K562 (cell line): Measurements from ENCODE around the gene TLR6. TPM values are rescaled to one million over a fixed set of nuclear protein-coding genes. Genes with fewer than 3 reads are reported as not detected.
A peak's percentile ranks its signal among the peaks of the same experiment; 100 is the strongest.

Source experiments
- ATAC-seq: fragments of 200-7000 bp; cut with Tn5 transposase; 3 replicates; pipeline ENCODE4 v1.9.1; 2020; ENCODE audit warnings: moderate library complexity
- BruUV-seq: library from RNA; stranded (reverse); fragments of 400-500 nt; replicated peaks from 2 replicates; lab custom pipeline; 2021; lab: Mats Ljungman, UMichigan
- CTCF ChIA-PET: fragments of 300-600 bp; formaldehyde crosslinking; extraction: SDS; loops from one replicate; lab custom pipeline; 2021; ENCODE audit warnings: low intra/inter-chr PET ratio; lab: Yijun Ruan, JAX
- POLR2A ChIA-PET: fragments of 300-600, 350-650 bp; sonication (Branson Sonifier 250); formaldehyde crosslinking; extraction: SDS; loops from one replicate; lab custom pipeline; 2021; ENCODE audit warnings: antibody characterized with exemption, inconsistent platforms; lab: Yijun Ruan, JAX
- DNase-seq, 4 experiments: peaks; one replicate each; pipeline versions ENCODE4 v3.0.0 to v3.0.0-alpha.2; 2011 to 2018; ENCODE audit warnings: low spot score in 3 of 4, mixed read lengths in 3 of 4; ENCODE audit errors: extremely low read depth in 1 of 4
- FAIRE-seq: peaks from 2 replicates; lab custom pipeline; 2011; peaks lifted over from hg19 to GRCh38; lab: Jason Lieb, UNC
- H2AFZ ChIP-seq: 2 replicates; pipeline ENCODE4 v1.6.0; 2011; ENCODE audit warnings: low read depth, low read length, control low read depth, inconsistent platforms
- H3K27ac ChIP-seq: fragments of 200-600 bp; 3 replicates; pipeline ENCODE4 v1.8.0; 2011; ENCODE audit warnings: low read depth, mild to moderate bottlenecking, control low read depth, inconsistent platforms, low read length, moderate library complexity, mixed read lengths; ENCODE audit errors: extremely low read depth
- H3K27me3 ChIP-seq, 2 experiments: fragments of 300-600 bp in 1 of 2; 2 replicates in 1 of 2; 3 replicates in 1 of 2; pipeline versions ENCODE4 v1.6.0 to v1.8.0; 2011; ENCODE audit warnings: inconsistent platforms in 2 of 2, low read length in 2 of 2, mild to moderate bottlenecking in 1 of 2, mixed read lengths in 1 of 2, moderate library complexity in 1 of 2; ENCODE audit not compliant: control insufficient read depth in 2 of 2, insufficient read depth in 2 of 2
- H3K36me3 ChIP-seq: fragments of 300-600 bp; 3 replicates; pipeline ENCODE4 v1.8.0; 2011; ENCODE audit warnings: mild to moderate bottlenecking, low read length, inconsistent platforms; ENCODE audit not compliant: control insufficient read depth, insufficient read depth
- H3K4me1 ChIP-seq, 2 experiments: fragments of 200-600 bp in 1 of 2; replicated peaks in 1 of 2; 2 replicates in 1 of 2; 3 replicates in 1 of 2; pipeline versions ENCODE4 v1.5.1 to v1.8.0; 2011; ENCODE audit warnings: inconsistent platforms in 2 of 2, low read length in 2 of 2, mild to moderate bottlenecking in 1 of 2, mixed read lengths in 1 of 2, moderate library complexity in 1 of 2; ENCODE audit not compliant: control insufficient read depth in 2 of 2, insufficient read depth in 2 of 2
- H3K4me2 ChIP-seq: 2 replicates; pipeline ENCODE4 v1.6.1; 2011; ENCODE audit warnings: low read length, control low read depth, inconsistent platforms, mixed read lengths; ENCODE audit not compliant: insufficient read depth
- H3K4me3 ChIP-seq: fragments of 200-600 bp; sonication (generic), shearing (Covaris generic); 2 replicates; pipeline ENCODE4 v1.5.1; 2016; ENCODE audit warnings: control low read depth, inconsistent platforms
- H3K79me2 ChIP-seq: fragments of 200-600 bp; 3 replicates; pipeline ENCODE4 v1.8.0; 2011; ENCODE audit warnings: low read length, inconsistent platforms; ENCODE audit not compliant: control insufficient read depth, insufficient read depth
- H3K9ac ChIP-seq, 2 experiments: 2 replicates each; pipeline versions ENCODE4 v1.6.0 to v1.6.1; 2011; ENCODE audit warnings: low read depth in 2 of 2, low read length in 2 of 2, control low read depth in 1 of 2, inconsistent platforms in 1 of 2, mild to moderate bottlenecking in 1 of 2, mixed read lengths in 1 of 2; ENCODE audit not compliant: insufficient read depth in 1 of 2
- H3K9me1 ChIP-seq: one replicate; pipeline ENCODE4 v1.6.0; 2011; ENCODE audit warnings: inconsistent platforms, mild to moderate bottlenecking, low read length, moderate library complexity; ENCODE audit not compliant: control insufficient read depth, insufficient read depth
- H3K9me3 ChIP-seq: replicated peaks from 2 replicates; pipeline ENCODE4 v1.5.1; 2011; ENCODE audit warnings: low read depth, low read length, inconsistent platforms; ENCODE audit not compliant: control insufficient read depth, insufficient read depth
- H4K20me1 ChIP-seq: replicated peaks from 2 replicates; pipeline ENCODE4 v1.6.1; 2011; ENCODE audit warnings: low read length, inconsistent platforms, mixed read lengths; ENCODE audit not compliant: control insufficient read depth, insufficient read depth
- CREM ChIP-seq: IDR thresholded peaks from 2 replicates; pipeline ENCODE4 v1.6.1; 2014; ENCODE audit warnings: antibody characterized with exemption, low read depth
- SRSF7 ChIP-seq: fragments of 200-400 bp; formaldehyde crosslinking; optimal IDR thresholded peaks from 2 replicates; pipeline ENCODE3; 2017; ENCODE audit warnings: mild to moderate bottlenecking, low read depth, low read length
- WGBS: fragments of 100-300 bp; shearing (Covaris generic); methylation state at CpG from one replicate; pipeline ENCODE4 v1.1.6; 2016; ENCODE audit warnings: low coverage, mixed read lengths; ENCODE audit not compliant: insufficient coverage; ENCODE audit errors: missing lambda C conversion rate; 5-methylcytosine and 5-hydroxymethylcytosine counted together
- in situ Hi-C: fragments of 300-500 bp; cut with MboI; formaldehyde crosslinking; loops from 4 replicates; pipeline ENCODE4 v1.15.0; 2018; ENCODE audit warnings: inconsistent platforms, mixed read lengths
- intact Hi-C: fragments of 100-400 bp; cut with micrococcal nuclease; formaldehyde crosslinking; loops from 2 replicates; pipeline ENCODE4 v1.14.2; 2022
- polyA plus RNA-seq, 8 experiments: library from polyadenylated mRNA; depleted of rRNA in 4 of 8; stranded (reverse) in 5 of 8; unstranded in 3 of 8; fragments of >200 nt; fragmentation: Nextera tagmentation in 2 of 8; fragmentation: Illumina TruSeq in 1 of 8; extraction: Ambion mirVana in 2 of 8; extraction: Trizol in 1 of 8; gene quantifications; 2 replicates each; pipeline versions ENCODE4 v1.2.1 to v1.2.3, GENCODE V29; 2011 to 2014; ENCODE audit warnings: inconsistent platforms in 1 of 8, missing spikeins in 1 of 8
- total RNA-seq, 7 experiments: library from RNA; depleted of rRNA in 6 of 7; stranded (reverse); fragments of >200 nt in 6 of 7; fragmentation: Illumina TruSeq in 2 of 7; extraction: Trizol in 2 of 7; gene quantifications; 2 replicates each; pipeline versions ENCODE4 v1.2.1 to v1.2.3, GENCODE V29; 2011 to 2021; ENCODE audit warnings: low replicate concordance in 1 of 7
- TF ChIP-seq, protein P1 (sequence below), 3 experiments: IDR thresholded peaks in 2 of 3; conservative IDR thresholded peaks in 1 of 3; 2 replicates each; pipeline ENCODE4 v1.5.1; 2011 to 2012; ENCODE audit warnings: low read length in 3 of 3, mild to moderate bottlenecking in 3 of 3, control low read depth in 2 of 3, improper control_type of control experiment in 1 of 3, inconsistent platforms in 1 of 3, low read depth in 1 of 3, mixed read lengths in 1 of 3, moderate library complexity in 1 of 3; ENCODE audit not compliant: insufficient read depth in 2 of 3
- TF ChIP-seq, protein P2 (sequence below): fragments of 450-650 bp; IDR thresholded peaks from 2 replicates; pipeline ENCODE4 v1.6.1; 2018; ENCODE audit not compliant: partially characterized antibody
- TF ChIP-seq, protein P3 (sequence below), 2 experiments: fragments of 450-650 bp; formaldehyde crosslinking in 1 of 2; IDR thresholded peaks; 2 replicates each; pipeline versions ENCODE4 v1.4.0 to v1.6.1; 2014 to 2020; ENCODE audit warnings: mild to moderate bottlenecking in 2 of 2, borderline replicate concordance in 1 of 2, low read depth in 1 of 2

Gene TLR6
- total and polyA plus RNA-seq, 9 of the 15 experiments (the other 6 are each of a cell fraction or from before 2014, with no cell fraction given) = 0.08 to 1.9 (median 0.91) TPM

DNA sequence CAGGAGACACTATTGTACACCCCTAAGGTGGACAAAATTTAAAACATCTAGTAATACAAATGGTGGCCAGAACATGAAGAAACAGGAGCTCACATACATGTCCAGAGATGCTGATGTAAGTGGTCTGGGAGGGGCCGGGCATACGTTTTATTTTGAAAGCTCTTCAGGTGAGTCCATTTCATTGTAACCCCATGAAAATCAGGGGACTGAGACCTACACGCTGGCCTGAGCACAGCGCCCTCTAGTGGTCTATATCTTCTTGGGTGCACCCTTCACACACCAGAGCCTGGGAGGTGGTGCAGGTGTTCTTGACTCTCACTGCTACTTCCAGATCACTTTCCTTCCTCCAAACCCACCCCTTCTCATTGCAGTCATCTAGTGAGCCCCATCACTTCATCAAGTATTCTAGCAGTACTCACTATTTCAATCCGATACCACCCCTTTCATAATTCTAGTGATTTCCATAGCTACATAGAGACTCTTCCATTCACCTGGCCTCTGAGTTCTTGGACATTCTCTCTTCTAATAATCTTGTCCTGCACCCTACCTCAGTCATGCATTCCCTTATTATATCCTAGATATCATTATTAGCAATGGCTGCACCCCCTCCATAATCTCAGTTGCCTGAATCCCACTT, 4.3 kb upstream of the TLR6 start:
- 11% methylated on average over 5 of the region's 5 CpGs for WGBS
- FAIRE-seq (peak; percentile 87), ATAC-seq (peak; percentile 83), DNase-seq (peak; percentile 76 to 86 (median 77))
- no TSS peak for BruUV-seq
- H3K4me1 ChIP-seq = peaks cover 0 to 20% of the 10 kb centered on the region in 2 experiments; a peak in 3 of 5 replicates
- no peaks in the 10 kb centered on the region for H3K79me2 ChIP-seq
- no peak overlapping the region for H3K9ac ChIP-seq
- no peaks in the 10 kb centered on the region for H3K36me3 ChIP-seq
- no peaks in the 10 kb centered on the region for H4K20me1 ChIP-seq
- H2AFZ ChIP-seq = no peak overlapping the region
- no peak overlapping the region for H3K27ac ChIP-seq
- H3K4me2 ChIP-seq = no peak overlapping the region
- H3K4me3 ChIP-seq = no peak overlapping the region
- intact Hi-C loops = no loop called here
- POLR2A ChIA-PET = no interaction called here
- in situ Hi-C loops = no loop called here
- no peaks in the 10 kb centered on the region for H3K9me3 ChIP-seq
- CTCF ChIA-PET = interaction anchor here (0.6 to 1.1 kb wide), 3 partner anchors 100 to 101 kb away, joined by 3 to 4 read pairs (median 3); no protein-coding TSS in a partner anchor
- no peaks in the 10 kb centered on the region for H3K9me1 ChIP-seq
- no peaks in the 10 kb centered on the region; a peak in 1 of 5 replicates for H3K27me3 ChIP-seq
- TF ChIP-seq SRSF7 = no peak
- TF ChIP-seq, protein P1, sequence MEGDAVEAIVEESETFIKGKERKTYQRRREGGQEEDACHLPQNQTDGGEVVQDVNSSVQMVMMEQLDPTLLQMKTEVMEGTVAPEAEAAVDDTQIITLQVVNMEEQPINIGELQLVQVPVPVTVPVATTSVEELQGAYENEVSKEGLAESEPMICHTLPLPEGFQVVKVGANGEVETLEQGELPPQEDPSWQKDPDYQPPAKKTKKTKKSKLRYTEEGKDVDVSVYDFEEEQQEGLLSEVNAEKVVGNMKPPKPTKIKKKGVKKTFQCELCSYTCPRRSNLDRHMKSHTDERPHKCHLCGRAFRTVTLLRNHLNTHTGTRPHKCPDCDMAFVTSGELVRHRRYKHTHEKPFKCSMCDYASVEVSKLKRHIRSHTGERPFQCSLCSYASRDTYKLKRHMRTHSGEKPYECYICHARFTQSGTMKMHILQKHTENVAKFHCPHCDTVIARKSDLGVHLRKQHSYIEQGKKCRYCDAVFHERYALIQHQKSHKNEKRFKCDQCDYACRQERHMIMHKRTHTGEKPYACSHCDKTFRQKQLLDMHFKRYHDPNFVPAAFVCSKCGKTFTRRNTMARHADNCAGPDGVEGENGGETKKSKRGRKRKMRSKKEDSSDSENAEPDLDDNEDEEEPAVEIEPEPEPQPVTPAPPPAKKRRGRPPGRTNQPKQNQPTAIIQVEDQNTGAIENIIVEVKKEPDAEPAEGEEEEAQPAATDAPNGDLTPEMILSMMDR (IDR thresholded peaks at IDR 0.05 in 2 of 3, conservative IDR thresholded peaks at IDR 0.05 in 1 of 3; ENCODE audit: insufficient read depth in 2 of 3, low read depth in 1 of 3, low read length in 3 of 3) = peak; percentile 80 to 92 (median 81)
- 0 out of 2 replicates have a peak, but pooled peaks have one; percentile 33 for TF ChIP-seq CREM
- TF ChIP-seq, protein P2, sequence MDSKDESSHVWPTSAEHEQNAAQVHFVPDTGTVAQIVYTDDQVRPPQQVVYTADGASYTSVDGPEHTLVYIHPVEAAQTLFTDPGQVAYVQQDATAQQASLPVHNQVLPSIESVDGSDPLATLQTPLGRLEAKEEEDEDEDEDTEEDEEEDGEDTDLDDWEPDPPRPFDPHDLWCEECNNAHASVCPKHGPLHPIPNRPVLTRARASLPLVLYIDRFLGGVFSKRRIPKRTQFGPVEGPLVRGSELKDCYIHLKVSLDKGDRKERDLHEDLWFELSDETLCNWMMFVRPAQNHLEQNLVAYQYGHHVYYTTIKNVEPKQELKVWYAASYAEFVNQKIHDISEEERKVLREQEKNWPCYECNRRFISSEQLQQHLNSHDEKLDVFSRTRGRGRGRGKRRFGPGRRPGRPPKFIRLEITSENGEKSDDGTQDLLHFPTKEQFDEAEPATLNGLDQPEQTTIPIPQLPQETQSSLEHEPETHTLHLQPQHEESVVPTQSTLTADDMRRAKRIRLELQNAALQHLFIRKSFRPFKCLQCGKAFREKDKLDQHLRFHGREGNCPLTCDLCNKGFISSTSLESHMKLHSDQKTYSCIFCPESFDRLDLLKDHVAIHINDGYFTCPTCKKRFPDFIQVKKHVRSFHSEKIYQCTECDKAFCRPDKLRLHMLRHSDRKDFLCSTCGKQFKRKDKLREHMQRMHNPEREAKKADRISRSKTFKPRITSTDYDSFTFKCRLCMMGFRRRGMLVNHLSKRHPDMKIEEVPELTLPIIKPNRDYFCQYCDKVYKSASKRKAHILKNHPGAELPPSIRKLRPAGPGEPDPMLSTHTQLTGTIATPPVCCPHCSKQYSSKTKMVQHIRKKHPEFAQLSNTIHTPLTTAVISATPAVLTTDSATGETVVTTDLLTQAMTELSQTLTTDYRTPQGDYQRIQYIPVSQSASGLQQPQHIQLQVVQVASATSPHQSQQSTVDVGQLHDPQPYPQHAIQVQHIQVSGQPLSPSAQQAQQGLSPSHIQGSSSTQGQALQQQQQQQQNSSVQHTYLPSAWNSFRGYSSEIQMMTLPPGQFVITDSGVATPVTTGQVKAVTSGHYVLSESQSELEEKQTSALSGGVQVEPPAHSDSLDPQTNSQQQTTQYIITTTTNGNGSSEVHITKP = peak; percentile 80
- TF ChIP-seq, protein P3, sequence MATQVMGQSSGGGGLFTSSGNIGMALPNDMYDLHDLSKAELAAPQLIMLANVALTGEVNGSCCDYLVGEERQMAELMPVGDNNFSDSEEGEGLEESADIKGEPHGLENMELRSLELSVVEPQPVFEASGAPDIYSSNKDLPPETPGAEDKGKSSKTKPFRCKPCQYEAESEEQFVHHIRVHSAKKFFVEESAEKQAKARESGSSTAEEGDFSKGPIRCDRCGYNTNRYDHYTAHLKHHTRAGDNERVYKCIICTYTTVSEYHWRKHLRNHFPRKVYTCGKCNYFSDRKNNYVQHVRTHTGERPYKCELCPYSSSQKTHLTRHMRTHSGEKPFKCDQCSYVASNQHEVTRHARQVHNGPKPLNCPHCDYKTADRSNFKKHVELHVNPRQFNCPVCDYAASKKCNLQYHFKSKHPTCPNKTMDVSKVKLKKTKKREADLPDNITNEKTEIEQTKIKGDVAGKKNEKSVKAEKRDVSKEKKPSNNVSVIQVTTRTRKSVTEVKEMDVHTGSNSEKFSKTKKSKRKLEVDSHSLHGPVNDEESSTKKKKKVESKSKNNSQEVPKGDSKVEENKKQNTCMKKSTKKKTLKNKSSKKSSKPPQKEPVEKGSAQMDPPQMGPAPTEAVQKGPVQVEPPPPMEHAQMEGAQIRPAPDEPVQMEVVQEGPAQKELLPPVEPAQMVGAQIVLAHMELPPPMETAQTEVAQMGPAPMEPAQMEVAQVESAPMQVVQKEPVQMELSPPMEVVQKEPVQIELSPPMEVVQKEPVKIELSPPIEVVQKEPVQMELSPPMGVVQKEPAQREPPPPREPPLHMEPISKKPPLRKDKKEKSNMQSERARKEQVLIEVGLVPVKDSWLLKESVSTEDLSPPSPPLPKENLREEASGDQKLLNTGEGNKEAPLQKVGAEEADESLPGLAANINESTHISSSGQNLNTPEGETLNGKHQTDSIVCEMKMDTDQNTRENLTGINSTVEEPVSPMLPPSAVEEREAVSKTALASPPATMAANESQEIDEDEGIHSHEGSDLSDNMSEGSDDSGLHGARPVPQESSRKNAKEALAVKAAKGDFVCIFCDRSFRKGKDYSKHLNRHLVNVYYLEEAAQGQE (IDR thresholded peaks at IDR 0.05; ENCODE audit: borderline replicate concordance) = peak; percentile 25; the same call in 1 of the 2 replicates
- TF ChIP-seq, protein P3 (CRISPR knock-in tag; IDR thresholded peaks at IDR 0.05; ENCODE audit: low read depth) = no peak
